Measurements from ENCODE around the gene GLRX3.

The GLRX3 gene

GRCh38 chr10:130137659-130138478, 1.7 kb downstream of the GLRX3 start:
- no peak for DNase-seq

DNA sequence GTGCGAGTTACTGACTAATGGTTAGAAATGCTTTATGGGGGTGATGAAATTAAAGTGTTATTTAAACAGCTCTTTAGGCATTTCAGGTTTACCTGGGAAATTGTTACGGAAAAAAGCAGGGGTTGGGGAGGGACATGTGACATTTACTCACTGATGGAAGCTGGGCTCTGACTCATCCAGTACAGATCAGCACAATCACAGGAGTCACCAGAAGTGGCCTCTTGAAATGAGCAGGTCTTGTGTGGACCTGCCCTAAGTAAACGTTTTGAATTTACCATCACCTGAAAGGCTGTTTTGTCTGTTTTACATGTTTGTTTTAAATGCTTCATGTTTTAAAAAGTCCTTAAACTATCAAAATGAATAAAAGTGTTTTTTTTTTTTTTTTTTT, 2.3 kb downstream of the GLRX3 start:
- DNase-seq, result no peak

- no peak for DNase-seq
These were observed 4.2 kb downstream of the GLRX3 start for GRCh38 chr10:130140425-130140824.

GRCh38 chr10:130141038-130141437, 4.8 kb downstream of the GLRX3 start:
- no peak for DNase-seq

- DNase-seq, result no peak
These were observed 5.3 kb downstream of the GLRX3 start for GRCh38 chr10:130141460-130141859.

DNA sequence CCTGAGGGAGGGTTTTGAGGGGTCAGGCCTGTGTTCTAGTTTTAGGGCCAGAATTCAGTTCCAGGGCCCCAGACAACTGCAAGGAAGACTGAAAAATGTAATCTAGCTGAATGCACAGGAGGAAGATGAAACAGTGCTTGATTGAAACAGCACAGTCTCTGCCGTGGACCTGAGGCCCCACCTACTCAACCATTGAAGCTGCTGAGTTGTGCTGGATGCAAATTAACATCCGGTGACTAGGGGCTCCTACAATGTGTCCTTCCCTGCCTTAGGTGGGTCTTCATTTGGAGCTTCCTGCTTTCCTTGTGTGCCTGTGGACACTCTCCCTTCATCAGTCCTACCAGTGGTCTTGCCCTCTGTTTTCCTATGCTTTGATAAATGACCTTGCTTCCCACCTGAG, 5.7 kb downstream of the GLRX3 start:
- no peak for DNase-seq

- no peak for DNase-seq
These were observed 9.9 kb downstream of the GLRX3 start for GRCh38 chr10:130146042-130146441.

- DNase-seq, result no peak
These were observed 23.1 kb downstream of the GLRX3 start for GRCh38 chr10:130159192-130159794.

- DNase-seq, result no peak
These were observed 24.6 kb downstream of the GLRX3 start for GRCh38 chr10:130160775-130161174.

GRCh38 chr10:130161331-130161730, 25.1 kb downstream of the GLRX3 start:
- DNase-seq, result no peak

DNA sequence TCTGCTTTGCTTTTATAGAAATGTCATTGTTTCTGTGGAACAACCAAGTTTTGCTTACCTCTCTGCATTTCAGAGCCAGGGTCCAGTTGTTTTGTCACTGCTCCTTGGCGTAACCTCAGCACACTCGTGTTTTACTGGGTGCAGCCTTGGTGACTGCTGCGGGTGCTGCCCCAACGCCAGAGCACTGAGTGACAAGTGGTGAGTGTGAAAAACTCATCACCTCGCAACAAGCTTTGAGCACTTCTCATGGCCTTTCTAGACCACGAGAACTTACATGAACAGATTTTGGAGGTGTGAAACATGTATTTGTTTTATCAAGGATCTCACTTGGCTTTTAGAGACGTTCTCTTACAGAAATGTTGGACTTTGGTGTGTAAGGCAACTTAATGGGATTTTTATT, 31.0 kb downstream of the GLRX3 start:
- DNase-seq, result no peak

- DNase-seq, result no peak
These were observed 31.5 kb downstream of the GLRX3 start for GRCh38 chr10:130167707-130168106.

DNA sequence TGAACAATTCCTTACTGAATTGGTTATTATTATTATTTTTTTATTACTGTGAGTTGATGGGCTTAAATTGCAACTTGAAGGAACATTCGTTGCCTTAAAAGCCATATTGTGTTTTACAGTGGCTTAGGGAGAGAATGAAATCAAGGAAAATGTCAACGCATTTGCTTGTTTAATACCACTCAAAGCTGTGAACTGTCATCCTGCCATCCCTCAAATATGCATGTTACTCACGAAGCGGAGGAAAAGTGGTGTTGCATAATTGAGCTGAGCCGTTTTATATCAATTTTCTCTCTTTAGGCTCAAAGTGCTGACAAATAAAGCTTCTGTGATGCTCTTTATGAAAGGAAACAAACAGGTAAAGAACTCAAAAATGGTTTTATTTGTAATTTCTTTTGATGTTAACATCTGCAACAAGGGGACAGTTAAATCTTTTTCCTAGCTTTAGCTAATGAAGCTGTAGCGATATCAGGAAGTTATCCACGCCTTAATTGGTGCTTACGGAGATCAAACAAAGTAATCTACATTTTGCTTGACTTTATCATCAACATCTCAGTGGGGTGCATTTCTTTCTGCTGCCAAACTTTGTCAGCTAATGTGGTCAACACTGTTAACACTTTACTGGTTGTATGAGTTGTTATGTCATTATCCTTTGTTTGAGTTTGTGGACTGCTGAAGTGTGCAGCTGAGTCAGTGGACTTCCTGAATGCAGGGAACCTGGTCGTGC, 33.1 kb downstream of the GLRX3 start:
- no peak for DNase-seq

DNA sequence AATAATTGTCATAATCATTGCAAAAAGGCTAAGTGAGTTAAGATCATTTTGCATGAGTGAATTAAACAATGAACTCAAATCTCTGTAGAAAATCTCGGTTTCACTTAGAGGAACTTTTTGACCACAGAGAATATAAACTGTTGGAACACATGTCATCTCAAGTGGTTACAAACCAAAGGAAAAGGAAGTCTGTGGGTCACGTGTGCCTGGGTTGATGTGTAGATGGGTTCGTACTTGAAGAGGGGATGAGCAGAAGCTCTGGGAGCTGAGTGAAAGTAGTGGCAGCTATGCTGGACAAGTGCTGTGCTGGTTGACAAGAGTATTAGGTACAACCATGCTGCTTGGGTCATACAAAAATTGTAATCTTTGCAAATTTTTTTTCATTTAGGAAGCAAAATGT, 35.0 kb downstream of the GLRX3 start:
- no peak for DNase-seq

DNA sequence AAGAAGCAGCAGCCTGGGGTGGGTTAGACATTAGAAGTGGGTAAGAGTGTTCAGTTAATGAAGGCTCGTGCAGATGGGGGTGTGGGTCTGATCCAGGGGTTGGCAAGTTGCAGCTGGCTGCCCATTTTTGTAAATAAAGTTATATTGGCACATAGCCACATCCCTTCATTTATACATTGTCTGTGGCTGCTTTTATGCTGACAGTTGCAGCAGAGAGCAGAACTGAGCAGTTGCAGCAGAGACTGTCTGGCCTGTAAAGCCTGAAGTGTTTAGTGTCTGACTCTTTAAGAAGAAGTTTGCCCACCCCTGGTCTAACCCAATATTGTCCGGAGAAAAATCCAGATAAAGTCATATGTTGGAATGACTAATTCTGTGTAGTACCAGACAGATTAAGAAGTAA, 38.1 kb downstream of the GLRX3 start:
- no peak for DNase-seq

DNA sequence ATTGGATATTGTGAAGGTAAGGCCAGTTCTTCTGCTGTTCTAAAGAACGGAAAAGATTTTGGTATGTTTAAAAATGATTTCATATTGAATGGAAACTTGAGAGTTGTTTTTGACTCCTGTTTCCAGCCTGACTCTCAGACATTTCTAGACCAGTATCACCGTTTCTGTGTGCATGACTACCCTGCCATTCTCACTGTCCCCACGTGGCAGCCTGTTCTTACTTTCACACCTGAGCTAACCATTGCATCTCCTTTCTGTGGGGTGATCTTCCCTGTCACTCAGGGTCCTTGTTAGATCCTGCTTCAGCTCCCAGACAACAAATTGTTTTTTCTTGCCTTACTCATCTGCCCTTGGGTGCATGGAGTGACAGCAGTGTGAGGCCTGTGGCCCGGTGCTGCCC, 38.9 kb downstream of the GLRX3 start:
- DNase-seq, result no peak

GRCh38 chr10:130177250-130177649, 41.1 kb downstream of the GLRX3 start:
- DNase-seq, result no peak

GRCh38 chr10:130179640-130180039, 43.4 kb downstream of the GLRX3 start:
- no peak for DNase-seq

DNA sequence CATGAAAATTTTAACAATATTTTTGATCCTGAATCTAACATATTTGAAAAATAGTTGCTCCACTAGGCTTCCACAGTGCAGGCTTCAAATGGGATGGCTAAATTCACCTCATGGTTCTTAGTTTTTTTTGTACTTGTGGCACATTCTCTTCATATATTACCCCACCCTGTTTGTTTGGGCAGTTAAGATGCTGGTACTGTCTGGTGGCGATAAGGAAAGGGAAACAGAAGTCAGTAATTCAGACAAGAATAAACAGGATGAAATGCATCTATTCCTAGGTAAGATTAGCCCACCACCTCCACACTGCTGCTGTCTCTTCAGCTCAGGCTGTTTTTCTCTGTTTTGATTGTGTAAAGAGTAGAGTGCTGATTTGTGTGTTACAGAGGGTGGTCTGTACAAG, 44.2 kb downstream of the GLRX3 start:
- no peak for DNase-seq

DNA sequence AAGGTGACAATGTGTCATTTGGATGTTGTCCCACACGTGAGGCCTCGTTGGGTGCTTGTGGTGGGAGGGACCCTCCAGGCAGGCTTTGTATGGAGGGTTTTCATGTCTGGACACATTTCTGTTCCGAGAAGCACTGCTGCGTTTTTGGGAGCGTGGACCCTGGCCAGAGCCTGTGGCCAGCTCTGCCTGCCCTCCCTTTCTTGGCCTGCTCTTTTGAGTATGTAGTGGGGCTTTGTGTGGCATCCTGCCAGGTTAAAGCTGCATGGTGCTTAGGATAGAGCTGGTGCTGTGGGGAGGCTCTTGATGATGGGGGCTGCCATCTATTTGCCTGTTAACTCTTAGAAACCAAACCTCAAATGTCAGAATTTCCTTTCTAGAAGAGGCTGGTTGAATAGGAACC, 45.7 kb downstream of the GLRX3 start:
- no peak for DNase-seq

DNA sequence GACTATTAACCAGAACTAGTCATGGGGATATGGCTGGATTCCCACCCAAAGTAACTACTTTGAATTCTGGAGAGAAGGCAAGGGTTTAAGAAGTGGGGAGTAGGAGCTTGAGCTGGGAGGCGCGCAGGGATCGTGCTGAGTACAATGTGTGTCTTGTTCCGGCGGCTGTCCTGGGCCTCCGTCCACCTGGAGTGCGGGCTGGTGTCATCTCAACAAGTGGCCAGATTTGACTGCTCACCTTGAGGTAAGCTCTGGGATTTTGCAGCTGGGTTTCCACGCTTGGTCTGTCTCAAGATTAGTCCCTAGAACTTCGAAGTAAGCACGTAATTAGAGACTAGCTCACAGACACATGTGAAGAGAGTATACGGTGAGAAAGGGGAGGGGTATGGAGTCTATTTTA, 49.4 kb downstream of the GLRX3 start:
- DNase-seq, result no peak

GRCh38 chr10:130188195-130189175, 52.3 kb downstream of the GLRX3 start:
- no peak for DNase-seq

GRCh38 chr10:130189608-130190054, 53.4 kb downstream of the GLRX3 start:
- no peak for DNase-seq
